Retina (tissue), 1 donor: ENCODE data around the gene SLC8A1.
A peak's percentile ranks its signal among the peaks of the same experiment; 100 is the strongest.

Source experiments
- DNase-seq: peaks from one replicate; pipeline ENCODE4 v3.0.0-alpha.2; 2016

SLC8A1 gene

GRCh38 chr2:40380721-40381120, 71.2 kb downstream of the SLC8A1 start:
- no peak for DNase-seq

GRCh38 chr2:40380041-40380440, 71.8 kb downstream of the SLC8A1 start:
- DNase-seq = no peak

- peak; percentile 46 for DNase-seq
Observed at GRCh38 chr2:40374543-40375240, 77.2 kb downstream of the SLC8A1 start.

GRCh38 chr2:40373111-40373510, 78.8 kb downstream of the SLC8A1 start:
- DNase-seq = no peak

- DNase-seq = no peak
Observed at GRCh38 chr2:40372283-40372985, 79.5 kb downstream of the SLC8A1 start.

- DNase-seq = peak; percentile 52
Observed at GRCh38 chr2:40371525-40372282, 80.2 kb downstream of the SLC8A1 start.

GRCh38 chr2:40370007-40370395, 81.9 kb downstream of the SLC8A1 start:
- no peak for DNase-seq

- DNase-seq = no peak
Observed at GRCh38 chr2:40369267-40370006, 82.5 kb downstream of the SLC8A1 start.

GRCh38 chr2:40367652-40368051, 84.2 kb downstream of the SLC8A1 start:
- no peak for DNase-seq

GRCh38 chr2:40367032-40367431, 84.9 kb downstream of the SLC8A1 start:
- peak; percentile 47 for DNase-seq

GRCh38 chr2:40364151-40364874, 87.6 kb downstream of the SLC8A1 start:
- peak; percentile 47 for DNase-seq

- peak; percentile 72 for DNase-seq
Observed at GRCh38 chr2:40363631-40364030, 88.3 kb downstream of the SLC8A1 start.

- DNase-seq = peak; percentile 30
Observed at GRCh38 chr2:40363231-40363630, 88.7 kb downstream of the SLC8A1 start.

- no peak for DNase-seq
Observed at GRCh38 chr2:40361478-40361877, 90.4 kb downstream of the SLC8A1 start.

- DNase-seq = no peak
Observed at GRCh38 chr2:40360652-40361051, 91.2 kb downstream of the SLC8A1 start.

- no peak for DNase-seq
Observed at GRCh38 chr2:40359811-40360210, 92.1 kb downstream of the SLC8A1 start.

- no peak for DNase-seq
Observed at GRCh38 chr2:40358783-40359182, 93.1 kb downstream of the SLC8A1 start.

GRCh38 chr2:40357667-40358066, 94.2 kb downstream of the SLC8A1 start:
- no peak for DNase-seq

GRCh38 chr2:40355451-40355850, 96.4 kb downstream of the SLC8A1 start:
- DNase-seq = no peak

- no peak for DNase-seq
Observed at GRCh38 chr2:40353231-40353630, 98.7 kb downstream of the SLC8A1 start.

GRCh38 chr2:40352703-40353099, 99.2 kb downstream of the SLC8A1 start:
- DNase-seq = no peak

- no peak for DNase-seq
Observed at GRCh38 chr2:40352041-40352702, 99.7 kb downstream of the SLC8A1 start.
